HuH-7 (cell line): ENCODE measurements around the gene ZNF618.
"Not testable (repeated sequence)": the region's sequence is repeated elsewhere in the genome, so short reads cannot be mapped to it uniquely, and the experiment has no call there.

Source experiments
- DNase-seq: peaks from one replicate; pipeline ENCODE4 v3.0.0; 2011; ENCODE audit warnings: low spot score

The ZNF618 gene

DNA sequence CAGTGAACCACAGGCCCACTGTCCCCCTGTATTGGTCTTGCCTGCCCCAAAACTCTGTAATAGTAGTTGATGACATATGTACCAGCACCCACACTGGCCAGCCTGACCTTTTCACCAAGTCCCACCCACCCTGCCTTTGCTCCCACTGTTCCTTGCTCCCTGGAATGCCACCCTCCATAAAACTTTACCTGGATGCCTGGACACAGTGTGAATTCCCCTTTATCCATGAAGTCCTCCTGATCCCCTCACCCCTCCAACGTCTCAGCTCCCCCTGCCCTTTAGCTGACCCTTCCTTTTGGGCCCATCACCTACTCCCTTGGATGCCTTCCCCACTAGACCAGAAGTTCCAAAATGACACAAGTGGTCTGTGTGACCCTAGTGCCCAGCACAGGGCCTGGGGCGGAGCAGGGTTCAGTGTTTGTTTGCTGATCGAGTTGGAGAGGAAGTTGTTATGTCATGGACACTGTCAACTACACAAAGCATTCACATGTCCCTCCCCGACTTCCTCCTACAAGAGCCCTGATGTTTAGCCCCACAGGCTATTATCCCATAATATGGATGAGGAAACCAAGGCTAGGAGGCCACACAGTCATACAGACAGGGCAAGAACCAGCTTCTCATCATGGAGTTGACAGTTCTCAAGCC is 185.8 kb downstream of the ZNF618 start:
- DNase-seq, result no peak

DNA sequence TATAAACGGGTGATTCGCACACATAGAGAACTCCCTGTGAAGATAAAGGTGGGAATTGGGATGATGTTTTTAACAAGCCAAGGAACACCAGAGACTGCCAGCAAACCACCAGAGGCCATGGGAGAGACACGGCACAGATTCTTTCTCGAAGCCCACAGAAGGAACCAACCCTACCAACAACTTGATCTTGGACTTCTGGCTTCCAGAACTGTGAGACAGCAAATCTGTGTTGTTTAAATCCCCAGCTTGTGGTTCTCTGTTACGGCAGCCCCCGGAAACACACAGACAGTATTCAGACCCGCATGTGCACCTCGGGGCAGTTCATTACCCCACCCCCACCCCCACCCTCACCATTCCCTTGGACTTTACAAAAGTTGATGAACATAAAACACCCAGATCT is 189.2 kb downstream of the ZNF618 start:
- no peak for DNase-seq

GRCh38 chr9:114069476-114070187 is 193.5 kb downstream of the ZNF618 start:
- no peak for DNase-seq

DNA sequence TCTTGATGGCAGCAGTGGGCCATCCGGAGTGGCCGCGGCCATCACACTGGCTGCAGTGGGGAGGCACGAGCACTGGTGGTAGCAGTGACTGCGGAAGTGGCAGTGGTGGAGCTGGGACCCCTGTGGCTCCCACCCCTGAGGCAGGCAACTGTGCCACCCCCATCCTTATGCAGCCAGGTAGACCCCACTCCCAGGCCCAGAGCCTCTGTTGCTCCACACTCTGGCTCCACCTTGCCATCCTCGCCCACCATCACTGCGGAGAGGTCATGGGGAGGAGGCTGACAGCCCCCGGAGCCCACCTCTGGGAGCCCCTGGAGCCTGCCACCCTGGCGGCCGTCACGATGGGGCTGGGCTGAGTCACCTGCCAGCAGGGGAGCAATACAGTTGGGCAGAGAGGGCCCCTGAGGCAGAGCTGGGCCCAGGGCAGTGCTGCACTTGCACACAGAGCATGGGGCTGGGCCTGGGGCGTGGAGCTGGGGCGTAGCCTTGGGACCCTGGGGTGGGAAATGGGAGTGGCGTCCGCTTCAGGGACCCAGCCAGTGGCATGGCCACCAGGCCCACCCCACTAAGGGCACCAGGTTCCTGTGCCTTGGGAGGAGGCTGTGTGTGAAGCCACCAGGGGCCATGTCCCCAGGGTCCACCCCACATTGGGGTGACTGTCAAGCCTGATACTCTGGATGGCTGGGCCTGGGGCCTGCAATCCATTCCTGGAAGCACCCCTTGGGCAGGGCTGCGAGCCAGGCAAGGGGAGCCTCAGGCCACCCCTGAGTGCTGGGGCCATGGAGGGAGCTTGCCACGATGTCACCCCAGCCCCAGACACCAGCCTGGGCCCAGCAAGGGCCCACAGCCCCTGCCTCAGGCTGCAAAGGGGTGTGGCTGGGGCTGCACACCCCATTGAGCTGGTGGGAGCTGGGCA is 194.3 kb downstream of the ZNF618 start:
- DNase-seq, result no peak

GRCh38 chr9:114071197-114071795 is 195.2 kb downstream of the ZNF618 start:
- DNase-seq, result no peak

DNA sequence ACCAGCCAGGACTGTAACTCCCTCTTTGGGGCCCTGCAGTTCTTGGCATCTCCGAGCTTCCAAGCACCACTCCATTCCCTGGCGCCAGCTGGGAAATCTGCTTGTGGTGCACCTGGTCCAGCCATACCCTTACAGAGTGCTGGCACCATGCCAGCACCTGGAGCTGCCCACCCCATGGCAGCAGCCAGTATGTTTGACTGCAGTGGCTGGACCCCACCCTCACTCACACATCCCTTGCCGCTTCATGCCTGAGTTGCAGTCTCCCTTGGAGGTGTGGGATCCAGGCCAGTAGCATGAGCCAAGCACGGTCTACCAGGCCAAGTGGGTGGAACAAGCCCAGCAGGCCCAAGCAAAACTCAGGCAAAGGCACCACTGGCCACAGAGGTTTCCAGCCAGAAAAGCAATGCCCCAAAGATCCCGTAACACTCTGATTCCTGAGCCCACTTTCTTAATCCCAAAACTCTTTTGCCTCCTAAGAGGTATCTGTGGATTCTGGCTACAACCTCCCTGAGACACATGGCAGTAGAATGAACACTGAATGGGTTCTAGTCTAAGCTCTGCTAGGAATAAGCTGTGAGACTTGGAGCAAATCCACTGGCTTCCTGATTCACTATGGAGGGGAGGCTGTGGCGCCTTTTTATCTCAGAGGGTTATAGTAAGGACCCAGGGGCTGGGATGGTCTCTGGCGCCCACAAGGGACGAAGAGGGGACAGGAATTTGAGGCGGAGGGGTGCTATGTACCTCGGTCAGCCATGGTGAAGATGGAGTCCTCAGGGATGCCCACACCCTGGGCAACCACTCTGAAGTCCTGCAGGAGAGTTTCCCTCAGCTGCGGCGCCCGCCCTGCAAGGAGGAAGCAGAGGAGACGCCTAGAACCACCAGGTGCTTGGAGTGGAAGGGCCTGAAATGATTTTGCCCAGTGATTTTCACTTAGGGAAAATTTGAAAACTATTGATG is 196.4 kb downstream of the ZNF618 start:
- no peak for DNase-seq

DNA sequence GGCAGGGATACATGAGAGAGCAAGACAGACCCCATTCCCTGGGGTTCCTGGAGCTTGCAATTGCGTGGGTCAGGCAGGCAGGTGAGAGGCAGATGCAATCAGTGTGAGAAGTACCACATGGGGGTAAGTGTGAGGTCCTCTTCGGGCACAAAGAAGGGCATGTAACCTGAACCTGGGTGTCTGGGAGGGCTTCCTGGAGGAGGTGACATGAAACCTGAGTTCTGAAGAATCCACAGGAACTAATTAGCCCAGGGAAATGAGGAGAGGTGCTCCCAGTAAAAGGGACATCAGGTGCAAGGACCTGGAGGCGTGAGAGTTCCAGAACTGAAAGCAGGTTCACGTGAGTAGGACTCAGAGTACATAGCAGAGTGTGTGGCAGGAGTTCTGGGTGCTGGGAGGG is 199.5 kb downstream of the ZNF618 start:
- DNase-seq, result no peak

DNA sequence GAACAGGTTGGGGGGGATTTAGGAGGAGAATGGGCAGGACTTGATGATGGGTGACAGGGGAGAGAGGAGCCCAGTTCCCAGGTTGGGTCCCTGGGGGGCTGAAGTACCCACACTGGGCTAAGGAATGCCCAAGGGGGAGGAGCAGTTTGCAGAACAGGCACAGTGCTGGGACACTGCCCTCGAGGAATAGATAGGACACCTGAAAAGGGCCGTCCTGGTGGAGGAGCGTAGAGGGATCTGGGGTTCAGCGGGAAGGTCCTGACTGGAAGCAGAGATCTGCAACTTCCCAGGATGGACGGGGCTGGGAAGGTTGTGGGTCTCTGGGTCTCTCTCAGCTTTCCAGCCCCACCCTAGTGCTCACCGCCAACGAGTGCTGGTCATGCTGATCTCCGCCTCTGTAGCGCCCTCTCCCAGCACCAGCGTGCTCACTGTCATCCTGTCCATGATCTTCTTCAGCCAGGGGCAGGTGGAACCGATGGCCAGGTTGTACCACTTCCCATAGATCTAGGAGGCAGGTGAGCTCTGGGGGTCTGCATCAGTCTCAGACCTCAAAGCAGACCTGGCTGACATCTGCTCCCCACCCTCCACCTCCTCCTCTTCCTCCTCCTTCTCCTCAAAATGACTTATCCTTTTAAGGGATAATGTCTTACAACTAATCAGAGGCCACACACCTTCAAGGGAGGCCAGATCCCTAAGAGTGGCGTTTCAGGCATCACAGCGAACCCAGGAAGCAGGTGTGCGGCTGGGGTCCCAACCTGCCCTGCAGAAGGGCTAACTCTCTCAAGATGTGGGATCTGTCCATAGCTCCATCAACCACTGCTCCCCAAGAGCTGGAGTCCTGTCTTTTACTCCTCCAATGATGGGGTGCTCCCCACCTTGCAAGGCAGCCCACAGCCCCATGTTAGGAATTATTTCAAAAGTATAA is 200.4 kb downstream of the ZNF618 start:
- DNase-seq, result peak; percentile 58

DNA sequence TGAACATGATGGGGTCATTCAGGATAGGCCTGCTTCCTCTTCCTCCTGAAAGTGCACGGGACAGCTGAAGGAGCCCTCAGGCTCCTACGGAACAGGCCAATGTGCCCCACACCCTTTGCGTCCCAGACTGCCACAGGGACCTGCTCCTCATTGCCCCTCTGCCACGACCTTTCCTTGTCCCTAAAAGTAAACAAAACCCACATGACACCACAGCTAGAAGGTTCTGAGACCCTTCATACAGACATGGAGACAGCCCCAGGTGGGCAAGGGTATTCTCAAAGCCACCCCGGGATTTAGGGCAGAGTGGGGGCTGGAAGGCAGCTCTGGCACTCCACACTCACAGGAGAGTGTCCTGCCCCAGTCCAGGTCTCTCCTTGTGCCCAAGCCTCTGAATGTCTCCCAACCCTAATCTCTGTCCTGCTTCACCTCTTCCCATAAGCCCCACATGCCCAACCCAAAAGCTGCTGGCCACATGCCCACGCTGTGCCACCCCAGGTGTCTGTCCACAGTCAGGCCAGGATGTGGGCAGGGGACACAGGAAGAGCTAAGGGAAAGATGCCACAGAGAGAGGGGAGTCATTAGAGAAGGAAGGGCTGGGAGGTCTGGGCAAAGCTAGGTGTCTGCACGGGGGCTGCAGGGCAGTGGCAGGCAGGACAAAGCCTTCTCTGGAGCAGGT is 201.2 kb downstream of the ZNF618 start:
- no peak for DNase-seq

GRCh38 chr9:114078021-114078780 is 202.1 kb downstream of the ZNF618 start, which contains the start of gene AMBP:
Gene AMBP (minus strand): TSS chr9:114078300. CDS start chr9:114078209, 91 bp downstream.
- DNase-seq, result peak; percentile 88

DNA sequence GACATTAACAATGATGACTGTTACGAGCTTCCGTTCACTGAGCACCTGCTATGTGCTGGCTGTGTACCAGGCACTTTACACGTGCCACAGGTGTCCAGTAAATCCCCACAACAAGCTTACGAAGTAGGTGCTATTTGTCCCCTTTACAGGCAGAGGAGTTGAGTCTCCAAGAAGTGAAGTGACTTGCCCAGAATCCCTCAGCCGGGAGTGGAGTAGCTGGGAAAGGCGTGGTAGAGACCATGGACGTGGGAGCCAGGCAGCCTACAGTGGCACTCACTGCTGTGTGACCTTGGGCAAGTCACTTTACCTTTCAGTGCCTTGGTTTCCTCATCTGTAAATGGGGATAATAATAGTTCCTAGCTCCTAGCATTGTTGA is 202.7 kb downstream of the ZNF618 start:
- no peak for DNase-seq

DNA sequence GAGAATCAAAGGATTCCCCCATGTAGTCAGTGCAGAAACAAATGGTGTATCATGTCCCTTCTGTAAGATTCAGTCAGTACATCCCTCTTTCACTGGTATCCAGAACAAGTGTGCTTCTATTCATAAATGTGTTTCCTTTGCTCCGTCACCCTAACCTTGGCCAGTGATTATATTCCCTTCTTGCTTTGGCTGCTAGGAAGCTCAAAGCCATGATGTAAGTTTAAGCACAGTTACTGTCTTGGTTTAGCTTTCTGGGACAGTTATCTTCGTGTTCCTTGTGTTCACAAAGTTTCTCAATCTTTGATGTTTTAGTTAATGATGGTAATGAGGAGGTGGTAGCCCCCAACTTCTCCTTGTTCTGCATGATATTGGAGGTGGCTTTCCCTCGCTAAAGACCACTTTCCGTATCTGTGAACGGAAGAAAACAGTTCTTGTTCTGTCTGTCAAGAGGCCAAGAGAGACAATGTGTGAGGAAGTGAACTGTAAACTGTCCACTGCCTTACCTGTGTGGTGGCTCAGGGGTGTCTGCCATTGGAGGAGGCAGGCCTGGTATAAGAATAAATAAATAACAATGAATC is 204.2 kb downstream of the ZNF618 start:
- no peak for DNase-seq

DNA sequence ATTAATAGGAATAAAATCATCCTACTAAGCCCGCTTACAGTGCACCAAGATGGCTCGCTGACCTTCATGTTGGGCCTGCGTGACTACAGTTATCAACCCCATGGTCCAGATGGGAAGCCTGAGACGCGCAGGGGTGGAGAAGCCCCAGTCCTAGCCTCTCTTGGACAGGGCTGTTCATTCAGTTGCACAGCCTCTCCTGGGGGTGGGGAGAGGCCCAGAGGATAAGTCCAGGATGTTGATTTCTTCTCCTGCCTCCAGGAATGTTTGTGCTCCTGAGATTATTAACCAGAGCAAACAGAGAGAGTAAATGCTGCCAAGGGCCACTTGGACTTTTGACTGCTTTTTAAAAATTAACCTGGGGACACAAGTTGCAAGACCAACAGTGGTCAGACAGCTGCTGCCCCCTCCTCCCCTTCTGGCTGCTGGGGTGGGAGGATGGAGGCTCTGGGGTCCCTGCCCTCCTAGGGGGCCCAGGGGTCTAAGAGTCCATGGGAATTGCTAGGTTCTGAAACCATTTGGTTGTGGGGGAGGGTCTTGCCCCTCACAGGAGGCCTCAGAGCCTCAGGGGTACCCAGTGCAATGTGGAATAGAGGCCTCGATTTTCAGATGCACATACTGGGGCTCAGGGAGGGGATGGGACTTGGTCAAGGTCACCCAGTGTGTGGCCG is 204.8 kb downstream of the ZNF618 start:
- DNase-seq, result peak; percentile 78

DNA sequence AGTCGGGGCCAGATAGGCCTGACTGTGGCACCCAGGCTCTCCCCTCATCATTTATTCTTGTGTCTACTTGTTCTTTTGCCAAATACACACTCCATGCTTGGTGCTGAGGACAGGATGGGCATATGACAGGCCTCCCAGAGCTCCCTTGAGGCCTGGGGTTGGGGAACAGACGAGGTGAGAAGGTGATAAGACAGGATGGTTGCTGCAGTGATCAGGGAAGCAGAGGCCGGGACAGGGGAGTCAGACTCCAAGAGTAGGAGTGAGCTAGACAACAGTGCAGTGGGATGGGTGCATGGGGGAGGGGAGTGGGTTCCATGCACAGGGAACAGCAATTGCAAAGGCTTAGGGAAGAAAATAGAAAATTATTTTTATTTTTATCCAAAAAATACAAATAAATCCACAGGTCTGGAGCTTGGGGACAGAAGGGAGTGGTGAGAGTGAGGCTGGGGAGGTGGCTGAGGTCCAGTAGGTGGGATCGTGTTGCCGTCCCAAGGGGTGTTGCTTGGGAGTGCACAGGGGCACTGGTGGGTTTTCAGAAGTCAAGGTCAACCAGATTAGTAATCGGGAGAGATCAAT is 205.4 kb downstream of the ZNF618 start:
- no peak for DNase-seq

DNA sequence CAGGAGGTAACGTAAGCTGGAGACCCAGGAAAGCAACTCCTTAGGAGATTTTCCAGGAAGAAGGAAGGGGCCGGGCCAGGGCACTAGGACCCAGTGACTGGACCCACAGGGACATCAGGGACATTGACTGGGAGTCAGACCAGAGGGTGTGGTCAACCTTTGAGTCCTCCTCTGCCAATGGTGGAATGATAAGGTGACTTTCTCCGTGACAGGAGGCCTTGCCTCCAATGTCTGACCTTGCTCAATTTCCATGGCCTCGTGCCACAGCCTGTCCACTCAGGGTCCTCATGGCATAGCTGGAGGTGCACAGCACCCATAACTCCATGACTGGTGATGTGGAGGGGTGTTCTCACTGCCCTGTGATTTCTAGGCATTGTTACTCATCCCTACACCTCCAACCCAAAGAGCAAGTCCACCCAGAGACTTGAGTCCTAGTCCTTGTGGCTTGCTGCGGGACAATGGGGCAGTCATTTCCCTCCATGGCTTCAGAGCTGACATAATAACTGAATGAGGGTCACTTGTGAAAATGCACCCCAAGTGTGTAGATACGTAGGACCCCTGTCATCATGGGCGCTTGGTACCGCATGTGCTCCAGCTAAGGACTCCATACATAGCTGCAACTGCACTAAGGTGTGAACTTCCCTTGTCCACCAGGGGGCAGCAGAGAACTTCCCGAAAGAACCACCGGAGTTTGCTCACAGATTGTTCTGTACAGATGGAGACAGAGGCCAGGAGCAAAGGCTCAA is 206.1 kb downstream of the ZNF618 start:
- peak; percentile 82 for DNase-seq

DNA sequence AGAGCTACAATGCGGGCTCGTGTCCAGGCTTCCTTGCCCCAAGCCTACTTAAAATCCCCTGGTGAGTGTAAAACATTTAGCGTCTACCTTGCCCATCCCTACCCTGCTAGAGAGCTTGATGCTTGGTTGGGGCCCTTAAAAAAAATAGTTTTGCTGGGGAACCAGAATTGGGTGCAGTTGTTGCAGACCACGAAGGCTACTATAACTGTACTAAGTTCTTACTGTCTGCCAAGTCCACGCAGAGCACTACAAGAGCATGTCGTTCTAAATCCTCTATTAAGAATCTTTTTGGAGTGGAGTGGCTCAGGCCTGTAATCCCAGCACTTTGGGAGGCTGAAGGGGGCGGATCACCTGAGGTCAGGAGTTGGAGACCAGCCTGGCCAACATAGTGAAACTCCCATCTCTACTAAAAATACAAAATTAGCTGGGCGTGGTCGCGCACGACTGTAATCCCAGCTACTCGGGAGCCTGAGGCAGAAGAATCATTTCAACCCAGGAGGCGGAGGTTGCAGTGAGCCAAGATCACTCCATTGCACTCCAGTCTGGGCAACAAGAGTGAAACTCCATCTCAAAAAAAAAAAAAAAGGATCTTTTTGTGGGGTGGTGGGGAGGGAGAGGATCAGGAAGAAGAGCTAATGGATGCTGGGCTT is 206.8 kb downstream of the ZNF618 start:
- DNase-seq, result not testable (repeated sequence)
